Rectal smooth muscle tissue (tissue), 1 donor: ENCODE measurements around the gene SOX5.

ENCODE experiments used
- H3K27ac ChIP-seq: one replicate; pipeline ENCODE4 v1.7.0; 2013; ENCODE audit warnings: low read depth, low read length, inconsistent platforms
- H3K27me3 ChIP-seq: one replicate; pipeline ENCODE4 v1.7.0; 2013; ENCODE audit warnings: low read length; ENCODE audit not compliant: control insufficient read depth, insufficient read depth
- H3K36me3 ChIP-seq: one replicate; pipeline ENCODE4 v1.7.0; 2013; ENCODE audit warnings: low read length; ENCODE audit not compliant: control insufficient read depth, insufficient read depth
- H3K4me1 ChIP-seq: one replicate; pipeline ENCODE4 v1.7.0; 2013; ENCODE audit warnings: low read length; ENCODE audit not compliant: control insufficient read depth, insufficient read depth
- H3K4me3 ChIP-seq: one replicate; pipeline ENCODE4 v1.7.0; 2013; ENCODE audit warnings: low read length
- H3K9ac ChIP-seq: one replicate; pipeline ENCODE4 v1.7.0; 2013; ENCODE audit warnings: low read length

Gene SOX5

GRCh38 chr12:23659131-23659530, 290.3 kb downstream of the SOX5 start:
- no peaks in the 10 kb centered on the region for H3K36me3 ChIP-seq
- no peaks in the 10 kb centered on the region for H3K27me3 ChIP-seq

GRCh38 chr12:23657598-23657997, 291.9 kb downstream of the SOX5 start:
- Histone ChIP-seq H3K27me3 (no peaks in the 10 kb centered on the region), H3K36me3 (no peaks in the 10 kb centered on the region), H3K27ac (no peak overlapping the region)

More at GRCh38 chr12:23659131-23659530, 290.3 kb downstream of the SOX5 start:
- Histone ChIP-seq H3K27ac (no peak overlapping the region), H3K4me1 (no peaks in the 10 kb centered on the region), H3K9ac (no peak overlapping the region), H3K4me3 (no peak overlapping the region)

GRCh38 chr12:23655884-23656283, 293.6 kb downstream of the SOX5 start:
- no peaks in the 10 kb centered on the region for H3K27me3 ChIP-seq

More at GRCh38 chr12:23657598-23657997, 291.9 kb downstream of the SOX5 start:
- Histone ChIP-seq H3K4me3 (no peak overlapping the region), H3K9ac (no peak overlapping the region), H3K4me1 (no peaks in the 10 kb centered on the region)

GRCh38 chr12:23655112-23655511, 294.4 kb downstream of the SOX5 start:
- no peak overlapping the region for H3K9ac ChIP-seq
- no peaks in the 10 kb centered on the region for H3K27me3 ChIP-seq
- no peak overlapping the region for H3K27ac ChIP-seq
- no peaks in the 10 kb centered on the region for H3K36me3 ChIP-seq
- no peak overlapping the region for H3K4me3 ChIP-seq
- H3K4me1 ChIP-seq: no peaks in the 10 kb centered on the region

More at GRCh38 chr12:23655884-23656283, 293.6 kb downstream of the SOX5 start:
- no peaks in the 10 kb centered on the region for H3K36me3 ChIP-seq
- no peak overlapping the region for H3K9ac ChIP-seq
- H3K4me3 ChIP-seq: no peak overlapping the region
- no peak overlapping the region for H3K27ac ChIP-seq
- no peaks in the 10 kb centered on the region for H3K4me1 ChIP-seq

- Histone ChIP-seq H3K9ac (no peak overlapping the region), H3K4me1 (no peaks in the 10 kb centered on the region), H3K4me3 (no peak overlapping the region), H3K27ac (no peak overlapping the region), H3K27me3 (no peaks in the 10 kb centered on the region), H3K36me3 (no peaks in the 10 kb centered on the region)
Measured at GRCh38 chr12:23648546-23648945, 300.9 kb downstream of the SOX5 start.

- Histone ChIP-seq H3K4me1 (no peaks in the 10 kb centered on the region), H3K27ac (no peak overlapping the region), H3K9ac (no peak overlapping the region), H3K36me3 (no peaks in the 10 kb centered on the region), H3K4me3 (no peak overlapping the region), H3K27me3 (no peaks in the 10 kb centered on the region)
Measured at GRCh38 chr12:23640754-23641153, 308.7 kb downstream of the SOX5 start.

- no peak overlapping the region for H3K27ac ChIP-seq
- H3K9ac ChIP-seq: no peak overlapping the region
- H3K36me3 ChIP-seq: no peaks in the 10 kb centered on the region
- no peaks in the 10 kb centered on the region for H3K27me3 ChIP-seq
- H3K4me3 ChIP-seq: no peak overlapping the region
- no peaks in the 10 kb centered on the region for H3K4me1 ChIP-seq
Measured at GRCh38 chr12:23634344-23634743, 315.1 kb downstream of the SOX5 start.

GRCh38 chr12:23631786-23632377, 317.6 kb downstream of the SOX5 start:
- H3K27me3 ChIP-seq: no peaks in the 10 kb centered on the region
- H3K36me3 ChIP-seq: no peaks in the 10 kb centered on the region
- no peak overlapping the region for H3K27ac ChIP-seq
- H3K4me1 ChIP-seq: no peaks in the 10 kb centered on the region
- H3K9ac ChIP-seq: no peak overlapping the region
- H3K4me3 ChIP-seq: no peak overlapping the region

GRCh38 chr12:23630524-23630923, 318.9 kb downstream of the SOX5 start:
- no peaks in the 10 kb centered on the region for H3K27me3 ChIP-seq
- H3K4me3 ChIP-seq: no peak overlapping the region
- no peak overlapping the region for H3K27ac ChIP-seq
- H3K4me1 ChIP-seq: no peaks in the 10 kb centered on the region
- no peak overlapping the region for H3K9ac ChIP-seq
- H3K36me3 ChIP-seq: no peaks in the 10 kb centered on the region

- H3K27ac ChIP-seq: no peak overlapping the region
- H3K27me3 ChIP-seq: no peaks in the 10 kb centered on the region
- no peak overlapping the region for H3K4me3 ChIP-seq
- H3K9ac ChIP-seq: no peak overlapping the region
- H3K4me1 ChIP-seq: no peaks in the 10 kb centered on the region
- H3K36me3 ChIP-seq: no peaks in the 10 kb centered on the region
Measured at GRCh38 chr12:23628806-23629205, 320.7 kb downstream of the SOX5 start.

- Histone ChIP-seq H3K27ac (no peak overlapping the region), H3K4me1 (no peaks in the 10 kb centered on the region), H3K4me3 (no peak overlapping the region), H3K9ac (no peak overlapping the region), H3K36me3 (no peaks in the 10 kb centered on the region), H3K27me3 (no peaks in the 10 kb centered on the region)
Measured at GRCh38 chr12:23626791-23627190, 322.7 kb downstream of the SOX5 start.

- Histone ChIP-seq H3K27ac (no peak overlapping the region), H3K9ac (no peak overlapping the region)
Measured at GRCh38 chr12:23621900-23622299, 327.6 kb downstream of the SOX5 start.

GRCh38 chr12:23618718-23619117, 330.8 kb downstream of the SOX5 start:
- H3K27ac ChIP-seq: no peak overlapping the region

More at GRCh38 chr12:23621900-23622299, 327.6 kb downstream of the SOX5 start:
- Histone ChIP-seq H3K27me3 (no peaks in the 10 kb centered on the region), H3K36me3 (no peaks in the 10 kb centered on the region), H3K4me3 (no peak overlapping the region), H3K4me1 (no peaks in the 10 kb centered on the region)

More at GRCh38 chr12:23618718-23619117, 330.8 kb downstream of the SOX5 start:
- Histone ChIP-seq H3K27me3 (no peaks in the 10 kb centered on the region), H3K4me1 (peaks cover 4% of the 10 kb centered on the region), H3K4me3 (no peak overlapping the region), H3K36me3 (no peaks in the 10 kb centered on the region), H3K9ac (no peak overlapping the region)
